GM21717 (cell line): ENCODE data around the gene CA11.

Experiments used
- ATAC-seq: cut with Tn5 transposase; IDR thresholded peaks from one replicate; pipeline ENCODE4 v1.9.1; 2021; ENCODE audit warnings: mild to moderate bottlenecking, moderate library complexity; ENCODE audit not compliant: unreplicated experiment

CA11 gene

DNA sequence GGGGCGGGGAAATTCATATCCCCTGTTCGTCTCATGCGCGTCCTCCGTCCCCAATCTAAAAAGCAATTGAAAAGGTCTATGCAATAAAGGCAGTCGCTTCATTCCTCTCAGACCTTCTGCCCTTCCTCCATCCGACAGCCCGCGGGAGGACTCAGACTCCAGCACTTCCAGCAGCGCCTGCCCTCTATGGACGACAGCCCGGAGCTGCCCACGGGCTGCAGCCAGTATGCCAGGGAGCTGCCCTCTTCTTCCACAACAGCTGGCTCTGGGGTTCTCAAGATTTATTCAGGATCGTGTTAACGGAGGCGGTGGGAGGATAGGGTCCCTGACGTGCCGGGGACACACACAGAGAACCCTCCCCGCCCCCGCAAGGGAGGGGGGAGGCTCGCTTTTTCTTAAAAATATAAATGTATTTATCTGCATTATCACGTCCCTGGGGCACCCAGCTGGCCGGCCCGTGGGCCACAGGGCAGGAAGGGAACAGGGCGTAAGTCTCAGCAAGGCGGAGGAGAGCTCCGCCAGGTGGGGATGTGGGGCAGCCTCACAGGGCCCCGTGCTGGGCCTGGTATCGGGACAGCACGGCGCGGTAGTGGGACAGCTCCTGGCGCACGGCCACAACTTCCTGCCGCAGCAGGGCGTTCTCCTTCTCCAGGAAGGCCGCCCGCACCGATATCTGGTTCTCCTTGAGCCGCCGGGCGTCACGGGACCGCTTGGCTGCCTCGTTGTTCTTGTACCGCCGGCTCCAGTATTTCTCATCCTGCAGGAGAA is 15.5 kb downstream of the CA11 start:
- no peak for ATAC-seq

DNA sequence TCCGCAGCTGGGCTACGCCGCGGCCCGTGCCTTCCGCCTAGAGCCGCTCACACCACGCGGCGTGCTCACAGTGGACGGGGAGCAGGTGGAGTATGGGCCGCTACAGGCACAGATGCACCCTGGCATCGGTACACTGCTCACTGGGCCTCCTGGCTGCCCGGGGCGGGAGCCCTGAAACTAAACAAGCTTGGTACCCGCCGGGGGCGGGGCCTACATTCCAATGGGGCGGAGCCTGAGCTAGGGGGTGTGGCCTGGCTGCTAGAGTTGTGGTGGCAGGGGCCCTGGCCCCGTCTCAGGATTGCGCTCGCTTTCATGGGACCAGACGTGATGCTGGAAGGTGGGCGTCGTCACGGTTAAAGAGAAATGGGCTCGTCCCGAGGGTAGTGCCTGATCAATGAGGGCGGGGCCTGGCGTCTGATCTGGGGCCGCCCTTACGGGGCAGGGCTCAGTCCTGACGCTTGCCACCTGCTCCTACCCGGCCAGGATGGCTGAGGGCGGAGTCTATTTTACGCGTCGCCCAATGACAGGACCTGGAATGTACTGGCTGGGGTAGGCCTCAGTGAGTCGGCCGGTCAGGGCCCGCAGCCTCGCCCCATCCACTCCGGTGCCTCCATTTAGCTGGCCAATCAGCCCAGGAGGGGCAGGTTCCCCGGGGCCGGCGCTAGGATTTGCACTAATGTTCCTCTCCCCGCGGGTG is 16.2 kb downstream of the CA11 start:
- ATAC-seq, result no peak

DNA sequence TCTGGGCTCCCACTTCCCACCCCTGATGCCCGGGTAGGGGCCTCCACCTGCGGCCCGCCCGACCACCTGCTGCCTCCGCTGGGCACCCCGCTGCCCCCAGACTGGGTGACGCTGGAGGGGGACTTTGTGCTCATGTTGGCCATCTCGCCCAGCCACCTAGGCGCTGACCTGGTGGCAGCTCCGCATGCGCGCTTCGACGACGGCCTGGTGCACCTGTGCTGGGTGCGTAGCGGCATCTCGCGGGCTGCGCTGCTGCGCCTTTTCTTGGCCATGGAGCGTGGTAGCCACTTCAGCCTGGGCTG is 16.7 kb downstream of the CA11 start:
- ATAC-seq, result no peak

DNA sequence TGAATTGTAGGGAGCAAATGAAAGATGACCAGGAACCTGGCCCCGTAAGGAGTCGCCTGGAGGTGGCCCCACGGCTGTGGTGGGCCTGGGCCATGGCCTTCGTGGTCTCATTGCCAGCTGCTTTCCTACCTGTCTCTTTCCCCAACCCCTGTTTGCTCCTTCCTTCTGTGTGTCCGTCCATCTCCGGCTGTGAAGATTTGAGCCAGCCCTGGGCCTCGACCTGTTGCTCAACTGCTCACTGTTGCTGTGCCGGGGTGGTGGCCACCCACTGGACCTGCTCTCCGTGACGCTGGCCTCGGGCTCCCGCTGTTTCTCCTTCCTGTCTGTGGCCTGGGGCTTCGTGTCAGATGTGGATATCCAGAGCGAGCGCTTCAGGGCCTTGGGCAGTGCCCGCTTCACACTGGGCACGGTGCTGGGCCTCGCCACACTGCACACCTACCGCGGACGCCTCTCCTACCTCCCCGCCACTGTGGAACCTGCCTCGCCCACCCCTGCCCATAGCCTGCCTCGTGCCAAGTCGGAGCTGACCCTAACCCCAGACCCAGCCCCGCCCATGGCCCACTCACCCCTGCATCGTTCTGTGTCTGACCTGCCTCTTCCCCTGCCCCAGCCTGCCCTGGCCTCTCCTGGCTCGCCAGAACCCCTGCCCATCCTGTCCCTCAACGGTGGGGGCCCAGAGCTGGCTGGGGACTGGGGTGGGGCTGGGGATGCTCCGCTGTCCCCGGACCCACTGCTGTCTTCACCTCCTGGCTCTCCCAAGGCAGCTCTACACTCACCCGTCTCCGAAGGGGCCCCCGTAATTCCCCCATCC is 17.3 kb downstream of the CA11 start:
- ATAC-seq, result no peak

DNA sequence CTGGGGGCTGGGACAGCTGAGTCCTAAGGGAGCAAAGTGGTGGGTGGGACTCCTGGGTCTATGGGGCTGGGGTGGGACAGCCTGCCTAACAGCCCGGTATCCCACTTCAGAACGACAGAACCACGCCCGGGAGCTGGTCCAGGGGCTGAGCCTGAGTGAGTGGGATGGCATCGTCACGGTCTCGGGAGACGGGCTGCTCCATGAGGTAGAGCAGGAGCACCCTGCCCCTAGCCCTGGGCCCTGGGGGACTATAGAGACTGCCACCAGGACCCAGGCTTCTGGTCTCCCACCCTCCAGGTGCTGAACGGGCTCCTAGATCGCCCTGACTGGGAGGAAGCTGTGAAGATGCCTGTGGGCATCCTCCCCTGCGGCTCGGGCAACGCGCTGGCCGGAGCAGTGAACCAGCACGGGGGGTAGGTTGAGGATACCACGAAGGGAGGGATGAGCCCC is 18.1 kb downstream of the CA11 start:
- no peak for ATAC-seq

DNA sequence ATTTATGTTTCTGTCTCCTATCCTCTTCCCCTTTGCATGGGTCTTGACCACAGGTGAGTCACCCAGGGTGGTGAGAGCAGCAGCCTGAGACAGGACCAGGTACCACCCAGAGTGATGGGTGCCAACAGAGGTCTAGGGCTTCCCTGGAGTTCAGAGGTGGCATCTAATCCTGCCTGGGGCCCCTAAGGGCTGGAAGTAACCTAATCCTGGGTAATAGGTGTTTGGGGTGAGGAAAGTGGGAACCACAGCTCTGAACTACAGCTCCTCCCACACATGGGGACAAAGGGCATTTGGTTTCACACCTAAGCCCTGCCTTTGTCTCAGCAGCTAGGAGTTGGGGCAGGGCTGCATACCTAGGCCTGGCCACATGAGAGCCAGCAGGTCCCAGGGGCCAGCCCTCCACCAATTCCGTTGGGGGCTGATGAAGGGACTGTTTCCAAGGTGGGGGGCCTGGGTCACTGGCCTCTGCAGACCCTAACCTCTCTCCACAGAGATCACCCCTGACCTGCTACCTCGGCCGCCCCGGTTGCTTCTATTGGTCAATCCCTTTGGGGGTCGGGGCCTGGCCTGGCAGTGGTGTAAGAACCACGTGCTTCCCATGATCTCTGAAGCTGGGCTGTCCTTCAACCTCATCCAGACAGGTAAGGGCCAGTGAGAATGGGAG is 18.7 kb downstream of the CA11 start:
- ATAC-seq, result no peak

DNA sequence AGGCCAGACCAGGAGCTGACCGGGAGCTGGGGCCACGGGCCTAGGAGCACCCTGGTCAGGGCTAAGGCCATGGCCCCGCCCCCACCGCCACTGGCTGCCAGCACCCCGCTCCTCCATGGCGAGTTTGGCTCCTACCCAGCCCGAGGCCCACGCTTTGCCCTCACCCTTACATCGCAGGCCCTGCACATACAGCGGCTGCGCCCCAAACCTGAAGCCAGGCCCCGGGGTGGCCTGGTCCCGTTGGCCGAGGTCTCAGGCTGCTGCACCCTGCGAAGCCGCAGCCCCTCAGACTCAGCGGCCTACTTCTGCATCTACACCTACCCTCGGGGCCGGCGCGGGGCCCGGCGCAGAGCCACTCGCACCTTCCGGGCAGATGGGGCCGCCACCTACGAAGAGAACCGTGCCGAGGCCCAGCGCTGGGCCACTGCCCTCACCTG is 20.1 kb downstream of the CA11 start:
- ATAC-seq, result no peak

DNA sequence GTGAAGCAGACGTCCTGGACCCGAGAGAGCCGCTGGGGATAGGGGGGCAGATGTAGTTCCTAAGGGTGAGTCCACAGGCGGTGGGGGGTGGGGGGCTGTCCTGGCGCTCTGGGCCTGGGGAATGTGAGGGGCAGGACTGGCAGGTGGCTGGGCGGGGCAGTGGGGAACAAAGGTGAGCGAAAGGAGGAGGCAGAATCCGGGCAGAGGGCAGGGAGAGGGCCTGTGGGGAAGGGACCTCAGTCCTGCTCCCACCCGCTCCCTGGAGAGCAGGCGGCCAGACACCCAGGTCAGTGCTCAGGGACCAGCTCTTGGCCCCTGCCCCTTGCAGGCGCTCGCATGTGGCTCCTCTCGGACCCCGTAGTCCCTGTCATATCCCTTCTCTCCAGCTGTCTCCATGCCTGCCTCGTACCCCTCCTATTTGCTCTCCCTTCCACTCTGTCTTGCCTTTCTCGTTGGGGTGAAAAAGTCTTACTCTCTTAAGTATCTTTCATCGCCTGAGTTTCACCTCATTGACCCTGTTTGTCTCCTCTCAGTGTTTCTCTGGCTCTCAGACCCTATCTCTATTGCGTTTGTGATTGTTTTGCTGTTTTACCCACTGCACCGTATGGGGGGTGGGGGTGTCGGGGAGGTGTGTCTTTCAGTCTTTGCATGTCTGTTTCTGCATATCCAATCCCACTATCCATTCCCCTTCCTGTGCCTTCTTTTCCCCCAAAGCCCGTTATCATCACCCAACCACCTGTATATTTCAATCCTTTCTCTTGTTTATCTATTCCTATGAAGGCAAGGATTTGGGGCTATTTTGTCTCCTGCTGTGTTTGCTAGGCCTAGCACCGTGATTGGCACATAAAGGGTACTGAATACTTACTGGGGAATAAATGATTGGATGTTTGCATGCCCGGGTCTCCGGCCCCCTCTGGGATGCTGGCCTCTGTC is 20.9 kb downstream of the CA11 start:
- ATAC-seq, result no peak

DNA sequence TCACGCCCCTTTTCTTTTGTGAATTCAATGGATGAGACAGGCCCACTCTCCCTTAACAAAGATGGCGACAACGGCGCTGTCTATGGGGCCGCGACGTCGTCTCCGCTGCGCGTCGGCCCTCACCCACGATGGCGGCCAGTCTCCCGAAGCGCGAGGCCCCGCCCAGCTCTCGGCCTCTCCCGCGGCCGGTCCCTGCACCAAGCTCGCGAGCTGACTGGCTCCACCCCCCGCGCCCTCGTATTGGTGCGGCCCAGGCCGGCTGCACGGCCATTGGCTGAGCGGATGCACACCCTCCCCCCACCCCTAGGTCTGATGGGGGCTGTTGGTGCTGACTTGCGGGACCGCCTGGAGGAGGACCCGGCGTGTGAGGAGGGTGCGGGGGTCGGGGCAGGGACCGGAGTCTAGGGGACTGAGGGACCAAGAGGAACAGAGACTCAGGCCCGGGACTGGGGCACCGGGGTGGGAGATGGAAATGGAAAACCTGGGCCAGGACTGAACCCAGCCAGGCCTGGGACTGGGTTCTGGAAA is 21.9 kb downstream of the CA11 start:
- ATAC-seq, result peak; percentile 51

DNA sequence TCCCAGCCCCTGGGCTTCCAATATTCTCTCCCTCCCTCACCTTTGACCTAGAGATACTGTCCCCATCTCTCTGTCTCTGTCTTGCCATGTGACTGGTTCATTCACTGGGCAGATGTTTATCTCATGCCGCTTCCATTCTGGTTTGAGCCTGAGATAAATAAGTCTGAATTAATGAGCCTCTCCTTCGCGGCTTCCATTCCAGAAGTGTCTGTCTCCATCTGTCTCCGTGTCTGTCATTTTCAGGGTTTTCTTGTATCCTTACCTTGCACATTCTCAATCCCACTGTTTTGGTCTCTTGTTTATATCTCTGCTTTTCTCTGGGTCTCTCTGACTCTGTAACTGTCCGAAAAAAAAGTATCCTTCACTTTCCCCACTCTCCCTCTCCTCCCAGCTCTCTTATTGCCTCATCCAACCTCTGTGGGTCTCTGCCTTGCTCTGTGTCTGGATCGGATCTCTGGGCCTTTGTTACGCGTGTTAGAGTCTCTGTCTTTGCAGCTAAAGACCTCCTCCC is 22.4 kb downstream of the CA11 start:
- no peak for ATAC-seq

DNA sequence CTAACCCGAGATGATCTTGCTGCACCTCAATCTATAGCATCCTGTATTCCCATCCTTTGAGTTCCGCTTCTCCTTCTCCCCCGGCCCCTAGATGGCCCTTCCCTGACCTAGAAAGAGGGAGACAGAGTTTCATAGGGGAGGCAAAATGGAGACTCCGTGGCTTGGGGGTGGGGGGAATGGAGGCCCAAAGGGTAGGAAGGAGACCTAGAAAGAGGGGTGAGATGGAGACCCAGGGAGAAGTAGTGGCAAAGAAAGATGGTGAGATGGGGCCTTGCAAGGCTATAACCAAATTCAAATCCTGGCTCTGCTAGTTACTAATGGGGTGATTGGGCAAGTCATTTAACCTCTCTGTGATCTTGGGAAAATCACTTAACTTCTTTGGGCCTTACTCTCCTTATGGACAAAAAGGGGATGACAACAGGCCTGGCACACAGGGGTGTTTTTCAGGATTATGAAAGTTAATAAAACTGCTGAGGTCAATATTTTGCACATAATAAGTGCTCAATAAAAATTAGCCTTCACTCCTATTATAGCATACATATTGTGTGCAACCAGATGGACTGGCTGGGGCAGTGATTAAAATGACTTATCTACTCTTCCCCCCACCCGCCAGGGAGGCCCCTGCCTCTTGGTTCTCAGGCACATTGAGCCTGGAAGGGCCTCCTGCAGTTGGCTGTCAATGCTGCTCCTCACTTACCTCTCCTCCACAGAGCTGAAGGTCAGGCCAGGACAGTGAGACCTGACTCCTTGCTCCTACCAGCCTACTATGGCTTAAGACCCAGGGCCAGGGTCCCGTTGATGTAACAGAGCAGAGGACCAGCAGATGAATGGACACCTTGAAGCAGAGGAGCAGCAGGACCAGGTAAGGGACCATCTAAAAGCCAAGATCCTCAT is 26.0 kb downstream of the CA11 start:
- no peak for ATAC-seq

DNA sequence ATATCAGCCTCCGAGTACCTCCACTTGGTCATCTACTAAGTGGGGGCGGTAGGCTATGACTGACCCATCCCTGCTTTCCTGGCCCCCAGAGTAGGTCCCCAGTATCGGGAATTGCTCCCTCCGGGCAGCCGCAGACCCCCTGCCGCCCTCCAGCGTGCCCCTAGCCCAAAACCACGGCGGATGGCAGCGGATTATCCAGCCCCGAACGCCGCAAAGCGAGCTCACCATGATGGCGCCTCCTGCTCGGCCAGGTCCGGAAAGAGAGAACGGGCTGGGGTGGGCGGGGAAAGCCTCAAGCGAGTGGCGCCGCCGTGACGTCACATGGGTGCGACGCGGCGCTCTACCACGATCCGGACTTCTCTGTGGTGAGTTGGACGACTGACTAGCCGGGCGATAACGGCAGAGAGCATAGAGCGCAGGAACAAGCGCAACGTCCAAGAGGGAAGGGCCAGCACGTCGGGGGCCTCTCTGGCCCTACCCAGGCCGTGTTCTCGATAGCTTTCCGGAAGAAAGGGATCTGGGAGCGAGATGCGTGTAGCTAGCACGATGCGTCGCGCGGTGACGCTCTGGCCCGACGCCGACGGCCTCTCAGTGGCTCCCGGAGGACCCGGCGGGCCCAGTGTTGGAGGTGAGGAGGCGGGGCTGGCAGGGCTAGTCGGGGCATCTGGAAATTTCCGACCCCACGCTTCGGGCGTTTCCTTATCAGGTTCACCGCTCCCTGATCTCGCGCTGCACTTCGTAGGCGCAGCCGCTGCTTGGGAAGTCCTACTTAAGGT is 26.9 kb downstream of the CA11 start, which contains the start of the genes RPL18 and SPHK2:
Gene RPL18, minus strand, starts transcription at position 263 of the 776 bp plus-strand sequence. Its CDS starts 35 bp downstream, at position 228.
Gene SPHK2, plus strand, starts transcription at position 591 of the 776 bp plus-strand sequence. CDS start 1,009 bp downstream, outside the sequence.
- peak; percentile 65 for ATAC-seq

DNA sequence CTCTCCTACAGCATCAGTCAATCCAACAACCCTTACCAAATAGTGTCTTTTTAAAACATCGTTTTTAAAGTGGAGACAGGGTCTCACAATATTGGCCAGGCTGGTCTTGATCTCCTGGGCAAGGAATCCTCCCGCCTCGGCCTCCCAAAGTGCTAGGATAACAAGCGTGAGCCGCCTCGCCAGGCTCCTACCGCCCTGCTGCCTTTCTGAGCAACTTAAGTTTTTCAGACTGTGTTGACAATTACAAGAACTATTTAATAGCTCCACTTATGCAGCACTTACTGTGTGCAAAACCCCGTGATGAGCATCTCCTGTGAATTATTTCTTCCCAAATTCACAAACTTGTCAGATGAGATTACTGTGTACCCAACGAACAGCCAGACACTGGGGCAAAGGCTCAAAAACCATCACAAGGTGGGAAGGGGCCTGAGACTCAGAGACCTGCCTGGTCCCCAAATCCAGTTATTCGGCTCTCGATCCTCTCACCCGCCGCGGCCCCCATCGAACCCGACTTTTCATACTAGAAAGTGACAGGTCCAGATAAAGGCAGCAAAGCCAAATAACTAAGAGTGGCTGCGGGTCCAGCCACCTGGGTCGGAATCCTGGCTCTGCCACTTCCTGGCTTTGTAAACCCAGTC is 27.6 kb downstream of the CA11 start:
- no peak for ATAC-seq

DNA sequence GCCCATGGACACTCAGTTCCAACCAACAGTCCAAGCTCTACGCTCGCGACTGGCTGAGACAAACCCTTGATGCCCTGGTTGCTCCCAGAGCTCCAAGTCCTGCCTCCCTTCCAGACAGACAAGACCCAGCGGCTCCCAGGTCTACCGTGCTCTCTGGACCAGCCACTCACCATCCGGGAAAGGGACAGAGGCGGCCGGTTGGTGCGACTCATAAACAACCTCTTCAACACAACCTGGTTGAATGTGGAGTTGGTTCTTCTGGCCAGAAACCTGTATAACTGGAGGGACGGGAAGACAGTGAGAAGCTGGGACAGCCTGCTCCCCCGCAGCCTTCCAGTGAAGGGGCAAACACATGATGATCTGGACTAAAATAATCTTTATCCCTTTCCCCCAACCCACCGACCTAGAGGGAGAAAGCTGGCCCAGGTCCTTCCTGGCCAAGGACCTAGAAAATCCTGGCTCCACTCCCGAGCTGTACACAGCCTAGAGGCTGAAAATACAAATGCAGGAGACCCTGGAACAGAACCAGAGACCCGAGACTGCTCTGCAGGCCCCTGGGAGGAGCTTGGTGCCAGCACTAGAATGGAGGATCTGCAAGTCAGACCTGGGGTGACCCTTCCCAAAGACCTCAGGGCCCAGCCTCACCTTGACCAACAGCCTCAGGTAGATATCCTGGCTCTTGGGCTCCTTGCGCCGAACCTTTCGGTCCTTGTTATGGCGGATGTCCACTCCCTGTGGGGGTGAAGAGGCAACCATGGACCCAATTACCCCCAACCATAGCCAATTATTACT is 28.6 kb downstream of the CA11 start:
- ATAC-seq, result no peak

DNA sequence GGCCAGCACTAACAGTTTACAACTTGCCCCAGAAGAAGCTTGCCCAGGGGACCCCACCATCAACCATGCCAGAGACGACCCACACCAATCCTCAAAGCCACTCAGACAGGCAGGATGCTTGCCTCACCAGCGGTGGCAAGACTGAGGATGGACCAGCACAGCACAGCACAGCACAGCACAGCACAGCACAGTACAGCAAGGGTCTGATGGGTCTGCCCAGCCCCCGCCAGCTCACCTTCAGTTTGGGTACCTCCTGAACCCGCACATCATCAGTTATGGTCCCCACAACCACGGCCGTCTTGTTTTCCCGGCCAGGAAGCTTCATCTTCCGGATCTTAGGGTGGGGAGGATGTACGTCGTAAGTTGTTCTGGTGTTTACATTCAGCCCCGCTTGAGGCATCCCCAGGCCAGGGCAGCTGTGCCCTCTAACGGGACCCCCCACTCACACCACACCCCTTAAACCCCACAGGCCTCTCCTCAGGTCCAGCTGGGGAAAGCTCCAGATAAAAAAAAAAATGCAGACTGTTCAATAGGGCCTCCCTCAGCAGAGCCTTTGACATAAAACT is 29.4 kb downstream of the CA11 start:
- ATAC-seq, result no peak

DNA sequence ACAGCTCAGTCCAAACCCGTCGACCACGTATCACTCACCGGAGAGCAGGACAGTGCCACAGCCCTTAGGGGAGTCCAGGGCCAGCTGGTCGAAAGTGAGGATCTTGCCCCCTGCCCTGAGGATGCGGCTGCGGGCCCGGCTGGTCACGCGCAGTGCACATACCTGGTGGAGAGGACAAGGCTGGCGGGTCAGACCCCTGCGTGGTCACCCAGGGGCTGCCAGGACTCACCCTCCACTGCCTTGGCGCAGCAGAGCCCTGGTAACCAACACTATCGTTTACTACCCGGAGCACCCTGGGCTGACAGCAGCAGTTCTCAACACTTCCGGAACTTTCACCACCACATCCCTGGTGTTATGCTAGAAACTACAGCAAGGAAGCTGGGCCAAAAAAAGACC is 29.9 kb downstream of the CA11 start:
- ATAC-seq, result no peak
